Activated CD8-positive, alpha-beta T cell treated with anti-CD3 and anti-CD28 coated beads for 36 hours (primary cell): ENCODE measurements around the gene MYO1D. TPM values are rescaled to one million over a fixed set of nuclear protein-coding genes. Genes with fewer than 3 reads are reported as not detected.

Experiments used
- ATAC-seq: fragments of 200-7000 bp; cut with Tn5 transposase; one replicate; pipeline ENCODE4 v1.10.0; 2021; ENCODE audit warnings: mild to moderate bottlenecking, moderate library complexity
- CTCF ChIA-PET: fragments of 350-600 bp; sonication (Branson Sonifier 250); formaldehyde crosslinking; loops from one replicate; lab custom pipeline; 2021; ENCODE audit warnings: antibody characterized with exemption; lab: Charles Lee
- POLR2A ChIA-PET: fragments of 350-600 bp; sonication (Branson Sonifier 250); formaldehyde crosslinking; loops from one replicate; lab custom pipeline; 2021; ENCODE audit warnings: antibody characterized with exemption; lab: Charles Lee
- DNase-seq: peaks from one replicate; pipeline ENCODE4 v3.0.0-alpha.2; 2020
- H3K27ac Mint-ChIP-seq: one replicate; pipeline ENCODE4 v1.8.0; 2021; ENCODE audit warnings: mild to moderate bottlenecking, mixed read lengths
- H3K27me3 Mint-ChIP-seq: one replicate; pipeline ENCODE4 v1.8.0; 2021; ENCODE audit warnings: mixed read lengths
- H3K36me3 Mint-ChIP-seq: one replicate; pipeline ENCODE4 v1.8.0; 2021; ENCODE audit warnings: low read depth, mixed read lengths
- H3K4me1 Mint-ChIP-seq: one replicate; pipeline ENCODE4 v1.8.0; 2021; ENCODE audit warnings: low read depth, mixed read lengths
- H3K4me3 Mint-ChIP-seq: one replicate; pipeline ENCODE4 v1.8.0; 2021; ENCODE audit warnings: mild to moderate bottlenecking, moderate library complexity, mixed read lengths
- H3K9me3 Mint-ChIP-seq: one replicate; pipeline ENCODE4 v1.8.0; 2021; ENCODE audit warnings: mixed read lengths
- CTCF ChIP-seq: fragments of 200-600 bp; IDR thresholded peaks from one replicate; pipeline ENCODE4 v1.8.0; 2022; ENCODE audit warnings: antibody characterized with exemption, mild to moderate bottlenecking
- intact Hi-C: fragments of 100-400 bp; cut with micrococcal nuclease; formaldehyde crosslinking; loops from one replicate; pipeline ENCODE4 v1.10.0; 2022
- total RNA-seq, 2 experiments: library from RNA; stranded (reverse); gene quantifications; one replicate each; pipeline ENCODE4 v1.2.3, GENCODE V29; 2021

The MYO1D gene
- total RNA-seq, 2 experiments from 2014 or later: 8.3 to 9.2 TPM

DNA sequence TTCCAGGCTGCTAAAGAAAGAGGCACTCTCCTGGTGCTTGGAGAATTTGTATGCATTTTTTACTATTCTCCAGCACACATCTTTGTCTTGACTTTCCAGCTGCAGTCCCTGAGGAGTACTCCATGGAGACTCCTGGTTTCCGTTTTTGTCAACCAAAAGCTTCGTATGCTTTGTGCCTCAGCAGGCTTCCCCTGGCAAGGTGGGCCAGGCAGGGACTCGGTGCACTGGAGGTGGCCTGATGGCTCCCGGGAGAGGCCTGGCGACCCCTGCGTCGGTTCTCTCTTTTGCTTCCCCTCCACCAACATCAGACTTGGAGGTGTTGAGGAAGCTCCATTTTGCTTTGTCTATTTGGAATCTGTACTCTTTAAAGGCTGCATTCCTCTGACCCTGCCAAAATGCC lies 366.5 kb downstream of the MYO1D start:
- CTCF ChIA-PET: interaction anchor here (2.4 to 2.5 kb wide), 2 partner anchors 12 to 49 kb away, joined by 8 to 9 read pairs; no protein-coding TSS in a partner anchor
- POLR2A ChIA-PET: interaction anchor here (0.6 kb wide), 1 partner anchor 19 kb away, joined by 3 read pairs; no protein-coding TSS in a partner anchor
- Mint-ChIP-seq H3K4me3 (no peak overlapping the region), H3K4me1 (peaks cover 35% of the 10 kb centered on the region), H3K27me3 (no peaks in the 10 kb centered on the region), H3K9me3 (no peaks in the 10 kb centered on the region), H3K27ac (no peak overlapping the region), H3K36me3 (no peaks in the 10 kb centered on the region)
- TF ChIP-seq CTCF: no peak
- intact Hi-C loops: no loop called here
- DNase-seq: no peak
- no peak for ATAC-seq

DNA sequence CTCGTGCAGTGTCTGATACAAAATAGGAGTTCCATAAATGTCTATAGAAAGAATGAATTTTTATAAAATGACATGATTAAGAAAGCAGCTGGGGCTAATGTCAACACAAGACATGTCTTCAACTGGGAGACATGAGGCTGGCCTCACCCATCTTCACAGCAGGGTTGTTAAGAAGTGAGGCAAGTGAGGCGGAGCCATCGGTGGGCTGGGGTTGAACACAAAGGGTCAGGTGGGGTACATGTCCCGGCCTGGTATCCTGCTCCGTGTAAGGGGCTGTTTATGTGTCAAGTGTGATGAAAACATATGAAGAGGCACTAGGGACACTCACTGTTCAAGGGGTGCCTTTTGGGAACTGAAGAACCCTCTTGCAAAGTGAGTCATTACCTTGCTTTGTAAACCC lies 368.0 kb downstream of the MYO1D start:
- intact Hi-C loops: no loop called here
- Mint-ChIP-seq H3K27ac (peak overlapping the region; percentile 47), H3K9me3 (no peaks in the 10 kb centered on the region), H3K4me1 (peaks cover 41% of the 10 kb centered on the region), H3K27me3 (no peaks in the 10 kb centered on the region), H3K4me3 (no peak overlapping the region), H3K36me3 (no peaks in the 10 kb centered on the region)
- CTCF ChIA-PET: interaction anchor here (1.3 to 2.5 kb wide), 4 partner anchors 10 to 47 kb away, joined by 3 to 8 read pairs (median 4); no protein-coding TSS in a partner anchor
- ATAC-seq (no peak), DNase-seq (no peak)
- POLR2A ChIA-PET: interaction anchor here (0.8 to 1.7 kb wide), 5 partner anchors 9 to 33 kb away, joined by 3 to 5 read pairs (median 4); no protein-coding TSS in a partner anchor
- TF ChIP-seq CTCF: no peak

- POLR2A ChIA-PET: interaction anchor here (0.7 to 2.6 kb wide), 10 partner anchors 9 to 21 kb away, joined by 3 to 14 read pairs (median 6); no protein-coding TSS in a partner anchor
- no peaks in the 10 kb centered on the region for H3K9me3 Mint-ChIP-seq
- intact Hi-C loops: no loop called here
- H3K4me3 Mint-ChIP-seq: peak overlapping the region; percentile 16
- H3K4me1 Mint-ChIP-seq: peaks cover 60% of the 10 kb centered on the region
- H3K27ac Mint-ChIP-seq: peak overlapping the region; percentile 91
- DNase-seq: peak; percentile 49
- CTCF ChIA-PET: interaction anchor here (1.5 to 2.0 kb wide), 4 partner anchors 9 to 104 kb away, joined by 4 to 10 read pairs (median 4); no protein-coding TSS in a partner anchor
- ATAC-seq: no peak
- H3K27me3 Mint-ChIP-seq: no peaks in the 10 kb centered on the region
- no peak for TF ChIP-seq CTCF
- H3K36me3 Mint-ChIP-seq: no peaks in the 10 kb centered on the region
Measured at GRCh38 chr17:32504166-32504990, 372.5 kb downstream of the MYO1D start.

- Mint-ChIP-seq H3K36me3 (no peaks in the 10 kb centered on the region), H3K27ac (peak overlapping the region; percentile 91), H3K4me3 (peak overlapping the region; percentile 44), H3K4me1 (peaks cover 60% of the 10 kb centered on the region), H3K27me3 (no peaks in the 10 kb centered on the region), H3K9me3 (no peaks in the 10 kb centered on the region)
- DNase-seq (peak; percentile 74), ATAC-seq (peak; percentile 93)
- CTCF ChIA-PET: interaction anchor here (1.5 to 2.0 kb wide), 4 partner anchors 8 to 105 kb away, joined by 4 to 10 read pairs (median 4); no protein-coding TSS in a partner anchor
- intact Hi-C loops: no loop called here
- POLR2A ChIA-PET: interaction anchor here (0.7 to 2.6 kb wide), 9 partner anchors 8 to 20 kb away, joined by 3 to 14 read pairs (median 8); no protein-coding TSS in a partner anchor
- TF ChIP-seq CTCF: no peak
Measured at GRCh38 chr17:32503251-32504165, 373.4 kb downstream of the MYO1D start.
